Measurements from ENCODE around the gene SLC1A7. TPM values are rescaled to one million over a fixed set of nuclear protein-coding genes. Genes with fewer than 3 reads are reported as not detected.

The SLC1A7 gene
- polyA plus RNA-seq, 1 donor (not counting 4 experiments of a cell fraction or from before 2014, with no cell fraction given) = not detected

GRCh38 chr1:53051676-53052075, 90.8 kb downstream of the SLC1A7 start:
- FAIRE-seq (no peak), DNase-seq (ENCODE audit: low read depth, low spot score) (no peak)

GRCh38 chr1:53050310-53050709, 92.1 kb downstream of the SLC1A7 start:
- TF ChIP-seq CTCF (optimal IDR thresholded peaks at IDR 0.05 in 1 of 3, IDR thresholded peaks at IDR 0.05 in 1 of 3, conservative IDR thresholded peaks at IDR 0.05 in 1 of 3; ENCODE audit: extremely low read depth in 1 of 3, insufficient read depth in 2 of 3, low read length in 3 of 3) (no peak), EZH2 (IDR thresholded peaks at IDR 0.05; ENCODE audit: low read length) (no peak)
- Histone ChIP-seq H2AFZ (ENCODE audit: control insufficient read depth, low read length) (no peak overlapping the region), H3K36me3 (ENCODE audit: control insufficient read depth in 2 of 2, extremely low read depth in 1 of 2, insufficient read depth in 2 of 2, low read length in 2 of 2) (peaks cover 0 to 4% of the 10 kb centered on the region in 2 experiments), H3K9me1 (ENCODE audit: control insufficient read depth, extremely low read depth, insufficient read depth, low read length) (no peaks in the 10 kb centered on the region), H3K27ac (ENCODE audit: control insufficient read depth, insufficient read depth, low read length) (no peak overlapping the region), H3K4me1 (ENCODE audit: control insufficient read depth, extremely low read depth, insufficient read depth, low read length) (peaks cover 16% of the 10 kb centered on the region), H3K4me3 (ENCODE audit: control insufficient read depth in 2 of 3, extremely low read depth in 1 of 3, insufficient read depth in 2 of 3, low read depth in 1 of 3, low read length in 3 of 3) (no peak overlapping the region), H3K9ac (ENCODE audit: control insufficient read depth, extremely low read depth, insufficient read depth, low read length) (no peak overlapping the region), H3K27me3 (ENCODE audit: control insufficient read depth, extremely low read depth, insufficient read depth, low read length) (no peaks in the 10 kb centered on the region), H3K9me3 (ENCODE audit: control insufficient read depth, low read depth, low read length) (no peaks in the 10 kb centered on the region), H3K79me2 (ENCODE audit: control insufficient read depth, insufficient read depth, low read length) (no peaks in the 10 kb centered on the region), H4K20me1 (ENCODE audit: control insufficient read depth, extremely low read depth, insufficient read depth, low read length) (no peaks in the 10 kb centered on the region), H3K4me2 (ENCODE audit: control insufficient read depth, extremely low read depth, insufficient read depth, low read depth, low read length) (no peak overlapping the region)
- DNase-seq (ENCODE audit: low read depth, low spot score) (no peak), FAIRE-seq (no peak)
- dilution Hi-C loops (cut with MboI; ENCODE audit: extremely low pct_ligation_motif_present, low sequenced_read_pairs) = no loop called here

More at GRCh38 chr1:53051676-53052075, 90.8 kb downstream of the SLC1A7 start:
- Histone ChIP-seq H2AFZ (ENCODE audit: control insufficient read depth, low read length) (no peak overlapping the region), H3K4me3 (ENCODE audit: control insufficient read depth in 2 of 3, extremely low read depth in 1 of 3, insufficient read depth in 2 of 3, low read depth in 1 of 3, low read length in 3 of 3) (no peak overlapping the region), H3K27me3 (ENCODE audit: control insufficient read depth, extremely low read depth, insufficient read depth, low read length) (no peaks in the 10 kb centered on the region), H3K9me3 (ENCODE audit: control insufficient read depth, low read depth, low read length) (no peaks in the 10 kb centered on the region), H3K9ac (ENCODE audit: control insufficient read depth, extremely low read depth, insufficient read depth, low read length) (no peak overlapping the region), H3K4me2 (ENCODE audit: control insufficient read depth, extremely low read depth, insufficient read depth, low read depth, low read length) (no peak overlapping the region), H3K9me1 (ENCODE audit: control insufficient read depth, extremely low read depth, insufficient read depth, low read length) (no peaks in the 10 kb centered on the region), H3K4me1 (ENCODE audit: control insufficient read depth, extremely low read depth, insufficient read depth, low read length) (peaks cover 16% of the 10 kb centered on the region), H3K36me3 (ENCODE audit: control insufficient read depth in 2 of 2, extremely low read depth in 1 of 2, insufficient read depth in 2 of 2, low read length in 2 of 2) (peaks cover 0 to 4% of the 10 kb centered on the region in 2 experiments), H3K79me2 (ENCODE audit: control insufficient read depth, insufficient read depth, low read length) (no peaks in the 10 kb centered on the region), H4K20me1 (ENCODE audit: control insufficient read depth, extremely low read depth, insufficient read depth, low read length) (no peaks in the 10 kb centered on the region), H3K27ac (ENCODE audit: control insufficient read depth, insufficient read depth, low read length) (no peak overlapping the region)
- dilution Hi-C loops (cut with MboI; ENCODE audit: extremely low pct_ligation_motif_present, low sequenced_read_pairs) = no loop called here
- no peak for TF ChIP-seq CTCF (optimal IDR thresholded peaks at IDR 0.05 in 1 of 3, IDR thresholded peaks at IDR 0.05 in 1 of 3, conservative IDR thresholded peaks at IDR 0.05 in 1 of 3; ENCODE audit: extremely low read depth in 1 of 3, insufficient read depth in 2 of 3, low read length in 3 of 3)
- no peak for TF ChIP-seq EZH2 (IDR thresholded peaks at IDR 0.05; ENCODE audit: low read length)

All from keratinocyte (primary cell).